Caco-2 (cell line): ENCODE results near the gene CAPZB. TPM values are rescaled to one million over a fixed set of nuclear protein-coding genes. Genes with fewer than 3 reads are reported as not detected.

ENCODE experiments used
- BruUV-seq: library from RNA; stranded (reverse); fragments of 400-500 nt; replicated peaks from 2 replicates; lab custom pipeline; 2021; lab: Mats Ljungman, UMichigan
- CTCF ChIA-PET: fragments of 300-600 bp; sonication (Branson Sonifier 250); formaldehyde crosslinking; loops from one replicate; lab custom pipeline; 2022; ENCODE audit warnings: antibody characterized with exemption; lab: Charles Lee
- POLR2A ChIA-PET: fragments of 300-600 bp; sonication (Branson Sonifier 250); formaldehyde crosslinking; loops from one replicate; lab custom pipeline; 2022; ENCODE audit warnings: antibody characterized with exemption; lab: Charles Lee
- DNase-seq, 2 experiments: peaks; one replicate each; pipeline versions ENCODE4 v3.0.0 to v3.0.0-alpha.2; 2020 to 2022
- H3K27me3 ChIP-seq: replicated peaks from 2 replicates; pipeline ENCODE4 v1.6.0; 2011; ENCODE audit warnings: low read length; ENCODE audit not compliant: control insufficient read depth, insufficient read depth
- H3K36me3 ChIP-seq: 2 replicates; pipeline ENCODE4 v1.5.1; 2011; ENCODE audit warnings: low read length; ENCODE audit not compliant: control insufficient read depth, insufficient read depth
- H3K4me1 ChIP-seq: fragments of 250-450 bp; sonication (Bioruptor Pico); 2 replicates; pipeline ENCODE4 v1.5.1; 2020; ENCODE audit warnings: mild to moderate bottlenecking
- H3K4me3 ChIP-seq: 2 replicates; pipeline ENCODE4 v1.5.1; 2011; ENCODE audit warnings: low read depth, mild to moderate bottlenecking, control low read depth, low read length
- H3K9me3 ChIP-seq: fragments of 250-450 bp; sonication (Bioruptor Pico); 2 replicates; pipeline ENCODE4 v1.5.1; 2020; ENCODE audit warnings: mild to moderate bottlenecking, moderate library complexity
- H3K27ac Mint-ChIP-seq: one replicate; pipeline ENCODE4 v1.8.0; 2022; ENCODE audit warnings: mixed read lengths; ENCODE audit not compliant: unreplicated experiment
- H3K27me3 Mint-ChIP-seq: one replicate; pipeline ENCODE4 v1.8.0; 2022; ENCODE audit warnings: mixed read lengths; ENCODE audit not compliant: insufficient read depth, unreplicated experiment
- H3K36me3 Mint-ChIP-seq: one replicate; pipeline ENCODE4 v1.8.0; 2022; ENCODE audit warnings: mild to moderate bottlenecking, mixed read lengths; ENCODE audit not compliant: insufficient read depth, unreplicated experiment
- H3K4me1 Mint-ChIP-seq: one replicate; pipeline ENCODE4 v1.8.0; 2022; ENCODE audit warnings: low read depth, mixed read lengths; ENCODE audit not compliant: unreplicated experiment
- H3K4me3 Mint-ChIP-seq: one replicate; pipeline ENCODE4 v1.8.0; 2022; ENCODE audit warnings: mild to moderate bottlenecking, moderate library complexity, mixed read lengths; ENCODE audit not compliant: unreplicated experiment
- H3K9me3 Mint-ChIP-seq: one replicate; pipeline ENCODE4 v1.8.0; 2022; ENCODE audit warnings: mixed read lengths; ENCODE audit not compliant: unreplicated experiment
- CTCF ChIP-seq, 2 experiments: fragments of 200-600 bp in 1 of 2; IDR thresholded peaks; 1 replicate in 1 of 2; 2 replicates in 1 of 2; pipeline versions ENCODE4 v1.5.1 to v1.8.0; 2011 to 2022; ENCODE audit warnings: antibody characterized with exemption in 1 of 2, control low read depth in 1 of 2, inconsistent platforms in 1 of 2, low read depth in 1 of 2, low read length in 1 of 2, mild to moderate bottlenecking in 1 of 2, moderate library complexity in 1 of 2; ENCODE audit not compliant: insufficient read depth in 1 of 2, severe bottlenecking in 1 of 2, unreplicated experiment in 1 of 2
- intact Hi-C: fragments of 100-400 bp; cut with micrococcal nuclease; formaldehyde crosslinking; loops from one replicate; pipeline ENCODE4 v1.10.0; 2022; ENCODE audit not compliant: unreplicated experiment
- total RNA-seq: library from RNA; stranded (reverse); gene quantifications from 2 replicates; pipeline ENCODE4 v1.2.3, GENCODE V29; 2022

Gene CAPZB
- total RNA-seq, 1 experiment from 2014 or later = 205 TPM

GRCh38 chr1:19360432-19360831 is 124.9 kb downstream of the CAPZB start:
- POLR2A ChIA-PET = no interaction called here
- no peak for TF ChIP-seq CTCF (IDR thresholded peaks at IDR 0.05; ENCODE audit: insufficient read depth in 1 of 2, low read depth in 1 of 2, low read length in 1 of 2, severe bottlenecking in 1 of 2, unreplicated experiment in 1 of 2)
- Mint-ChIP-seq H3K4me1 (no peaks in the 10 kb centered on the region), H3K27me3 (no peaks in the 10 kb centered on the region), H3K36me3 (peaks cover 23% of the 10 kb centered on the region), H3K27ac (no peak overlapping the region), H3K9me3 (no peaks in the 10 kb centered on the region), H3K4me3 (no peak overlapping the region)
- Histone ChIP-seq H3K4me1 (no peaks in the 10 kb centered on the region), H3K36me3 (peaks cover 1% of the 10 kb centered on the region; the same call in 1 of the 2 replicates), H3K4me3 (no peak overlapping the region), H3K27me3 (no peaks in the 10 kb centered on the region), H3K9me3 (no peaks in the 10 kb centered on the region)
- no TSS peak for BruUV-seq
- intact Hi-C loops = no loop called here
- CTCF ChIA-PET = no interaction called here
- no peak for DNase-seq

GRCh38 chr1:19360016-19360415 is 125.3 kb downstream of the CAPZB start:
- peaks cover 1% of the 10 kb centered on the region; the same call in 1 of the 2 replicates for H3K36me3 ChIP-seq
- no peaks in the 10 kb centered on the region for H3K4me1 Mint-ChIP-seq
- ChIA-PET CTCF (no interaction called here), POLR2A (no interaction called here)
- H3K4me1 ChIP-seq = no peaks in the 10 kb centered on the region
- peaks cover 23% of the 10 kb centered on the region for H3K36me3 Mint-ChIP-seq
- no peaks in the 10 kb centered on the region for H3K9me3 ChIP-seq
- H3K4me3 Mint-ChIP-seq = no peak overlapping the region
- no peaks in the 10 kb centered on the region for H3K27me3 ChIP-seq
- intact Hi-C loops = no loop called here
- H3K4me3 ChIP-seq = no peak overlapping the region
- DNase-seq = no peak
- no peak for TF ChIP-seq CTCF (IDR thresholded peaks at IDR 0.05; ENCODE audit: insufficient read depth in 1 of 2, low read depth in 1 of 2, low read length in 1 of 2, severe bottlenecking in 1 of 2, unreplicated experiment in 1 of 2)
- no peak overlapping the region for H3K27ac Mint-ChIP-seq
- H3K27me3 Mint-ChIP-seq = no peaks in the 10 kb centered on the region
- no peaks in the 10 kb centered on the region for H3K9me3 Mint-ChIP-seq
- BruUV-seq = no TSS peak

GRCh38 chr1:19359357-19359756 is 126.0 kb downstream of the CAPZB start:
- H3K27me3 ChIP-seq = no peaks in the 10 kb centered on the region
- Mint-ChIP-seq H3K27ac (no peak overlapping the region), H3K27me3 (no peaks in the 10 kb centered on the region), H3K36me3 (peaks cover 23% of the 10 kb centered on the region), H3K4me3 (no peak overlapping the region), H3K9me3 (no peaks in the 10 kb centered on the region), H3K4me1 (peaks cover 2% of the 10 kb centered on the region)
- ChIA-PET CTCF (no interaction called here), POLR2A (no interaction called here)
- DNase-seq = no peak
- H3K36me3 ChIP-seq = peaks cover 1% of the 10 kb centered on the region; the same call in 1 of the 2 replicates
- no peaks in the 10 kb centered on the region for H3K9me3 ChIP-seq
- BruUV-seq = no TSS peak
- H3K4me1 ChIP-seq = no peaks in the 10 kb centered on the region
- TF ChIP-seq CTCF (IDR thresholded peaks at IDR 0.05; ENCODE audit: insufficient read depth in 1 of 2, low read depth in 1 of 2, low read length in 1 of 2, severe bottlenecking in 1 of 2, unreplicated experiment in 1 of 2) = no peak
- no peak overlapping the region for H3K4me3 ChIP-seq
- intact Hi-C loops = no loop called here
